T-cell (primary cell): ENCODE results near the gene SRRM1. TPM values are rescaled to one million over a fixed set of nuclear protein-coding genes. Genes with fewer than 3 reads are reported as not detected.
"Not testable (repeated sequence)": the region's sequence is repeated elsewhere in the genome, so short reads cannot be mapped to it uniquely, and the experiment has no call there.

Experiments used
- ATAC-seq, 4 experiments: fragments of 200-7000 bp in 3 of 4; fragments of 150-1000 bp in 1 of 4; cut with Tn5 transposase; replicated peaks in 1 of 4; 1 replicate in 3 of 4; 2 replicates in 1 of 4; pipeline ENCODE4 v1.10.0; 2021; ENCODE audit warnings: moderate library complexity in 3 of 4, mild to moderate bottlenecking in 2 of 4, moderate number of reproducible peaks in 1 of 4
- CTCF ChIA-PET, 2 donors: fragments of 300-600 bp; sonication (Branson Sonifier 250); formaldehyde crosslinking; loops; one replicate each; lab custom pipeline; 2022; ENCODE audit warnings: antibody characterized with exemption in 2 of 2; lab: Charles Lee
- POLR2A ChIA-PET, 2 donors: fragments of 300-600 bp; sonication (Branson Sonifier 250); formaldehyde crosslinking; loops; one replicate each; lab custom pipeline; 2022; ENCODE audit warnings: antibody characterized with exemption in 2 of 2; lab: Charles Lee
- DNase-seq, 35 experiments: peaks; one replicate each; pipeline versions ENCODE4 v3.0.0 to v3.0.0-alpha.2; 2013 to 2023
- H3K27ac ChIP-seq: one replicate; pipeline ENCODE4 v1.5.1; 2013; ENCODE audit warnings: low read length
- H3K27me3 ChIP-seq, 2 experiments: replicated peaks in 1 of 2; 1 replicate in 1 of 2; 2 replicates in 1 of 2; pipeline versions ENCODE4 v1.6.1 to v1.7.0; 2013; ENCODE audit warnings: low read length in 1 of 2, mixed read lengths in 1 of 2; ENCODE audit not compliant: control insufficient read depth in 2 of 2, insufficient read depth in 2 of 2; ENCODE audit errors: extremely low read depth in 1 of 2
- H3K36me3 ChIP-seq, 2 donors: 1 replicate in 1 of 2; 2 replicates in 1 of 2; pipeline versions ENCODE4 v1.6.1 to v1.7.0; 2013; ENCODE audit warnings: low read length in 1 of 2; ENCODE audit not compliant: control insufficient read depth in 2 of 2, insufficient read depth in 1 of 2; ENCODE audit errors: extremely low read depth in 1 of 2
- H3K4me1 ChIP-seq, 2 experiments: 1 replicate in 1 of 2; 2 replicates in 1 of 2; pipeline versions ENCODE4 v1.6.1 to v1.7.0; 2013; ENCODE audit warnings: low read length in 2 of 2, mixed read lengths in 1 of 2; ENCODE audit not compliant: insufficient read depth in 2 of 2, control insufficient read depth in 1 of 2; ENCODE audit errors: extremely low read depth in 1 of 2
- H3K4me3 ChIP-seq, 2 donors: 1 replicate in 1 of 2; 2 replicates in 1 of 2; pipeline versions ENCODE4 v1.5.1 to v1.7.0; 2013; ENCODE audit warnings: mild to moderate bottlenecking in 2 of 2, low read length in 1 of 2, moderate library complexity in 1 of 2; ENCODE audit not compliant: control insufficient read depth in 1 of 2; ENCODE audit errors: extremely low read depth in 1 of 2
- H3K9me3 ChIP-seq: 2 replicates; pipeline ENCODE4 v1.7.0; 2013
- H3K27ac Mint-ChIP-seq, 2 donors: one replicate each; pipeline ENCODE4 v1.8.0; 2020 to 2021; ENCODE audit warnings: mild to moderate bottlenecking in 2 of 2, mixed read lengths in 2 of 2
- H3K27me3 Mint-ChIP-seq, 2 donors: one replicate each; pipeline ENCODE4 v1.8.0; 2021 to 2022; ENCODE audit warnings: mixed read lengths in 2 of 2
- H3K36me3 Mint-ChIP-seq: one replicate; pipeline ENCODE4 v1.8.0; 2021; ENCODE audit warnings: mixed read lengths
- H3K4me1 Mint-ChIP-seq, 3 donors: one replicate each; pipeline ENCODE4 v1.8.0; 2020 to 2022; ENCODE audit warnings: mixed read lengths in 3 of 3, mild to moderate bottlenecking in 1 of 3
- H3K4me3 Mint-ChIP-seq, 3 donors: one replicate each; pipeline ENCODE4 v1.8.0; 2020 to 2022; ENCODE audit warnings: mild to moderate bottlenecking in 3 of 3, mixed read lengths in 3 of 3, moderate library complexity in 3 of 3
- H3K9me3 Mint-ChIP-seq, 3 donors: one replicate each; pipeline ENCODE4 v1.8.0; 2020 to 2022; ENCODE audit warnings: mixed read lengths in 3 of 3
- WGBS: methylation state at CpG from one replicate; pipeline ENCODE4 v1.1.5; 2013; ENCODE audit warnings: missing lambda C conversion rate; ENCODE audit not compliant: insufficient coverage; 5-methylcytosine and 5-hydroxymethylcytosine counted together
- total RNA-seq, 35 experiments: library from RNA in 6 of 35; stranded (reverse) in 6 of 35; fragments of 120-200 nt in 1 of 35; gene quantifications; one replicate each; pipeline versions ENCODE4 v1.2.1 to v1.2.4 and lab custom pipeline; 2013 to 2026

Gene SRRM1
- total RNA-seq, 5 donors from 2014 or later (not counting 1 experiment from before 2014, with no cell fraction given) = 158 to 303 (median 181) TPM

DNA sequence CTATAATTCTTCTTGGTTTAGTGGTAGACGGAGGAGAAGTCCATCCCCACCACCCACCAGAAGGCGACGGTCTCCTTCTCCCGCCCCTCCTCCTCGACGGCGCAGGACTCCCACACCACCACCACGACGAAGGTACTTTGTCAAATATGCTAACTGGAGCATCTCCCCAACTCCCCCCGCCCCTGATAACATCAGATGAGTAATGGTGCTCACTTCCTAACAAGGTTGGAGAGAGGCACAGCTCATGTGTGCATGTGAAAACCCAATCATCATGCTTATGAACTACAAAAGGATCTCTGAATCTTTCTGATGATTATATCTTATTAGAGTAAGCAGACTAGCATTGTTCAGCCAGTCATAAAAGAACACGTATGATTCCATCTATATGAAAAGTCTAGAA is 23.7 kb downstream of the SRRM1 start:
- WGBS = 80% methylated on average over 2 of the region's 11 CpGs
- Mint-ChIP-seq H3K27me3 (no peaks in the 10 kb centered on the region), H3K27ac (no peak overlapping the region), H3K36me3 (peaks cover 57% of the 10 kb centered on the region), H3K4me1 (peaks cover 0 to 2% (median 0%) of the 10 kb centered on the region in 3 donors), H3K4me3 (no peak overlapping the region), H3K9me3 (no peaks in the 10 kb centered on the region)
- CTCF ChIA-PET = no interaction called here
- no peak overlapping the region for H3K27ac ChIP-seq
- POLR2A ChIA-PET = no interaction called here
- no peak overlapping the region for H3K4me3 ChIP-seq
- peaks cover 23 to 95% of the 10 kb centered on the region in 2 donors for H3K36me3 ChIP-seq
- ATAC-seq (no peak), DNase-seq (no peak)
- H3K27me3 ChIP-seq = no peaks in the 10 kb centered on the region
- no peaks in the 10 kb centered on the region for H3K9me3 ChIP-seq
- H3K4me1 ChIP-seq = no peaks in the 10 kb centered on the region

DNA sequence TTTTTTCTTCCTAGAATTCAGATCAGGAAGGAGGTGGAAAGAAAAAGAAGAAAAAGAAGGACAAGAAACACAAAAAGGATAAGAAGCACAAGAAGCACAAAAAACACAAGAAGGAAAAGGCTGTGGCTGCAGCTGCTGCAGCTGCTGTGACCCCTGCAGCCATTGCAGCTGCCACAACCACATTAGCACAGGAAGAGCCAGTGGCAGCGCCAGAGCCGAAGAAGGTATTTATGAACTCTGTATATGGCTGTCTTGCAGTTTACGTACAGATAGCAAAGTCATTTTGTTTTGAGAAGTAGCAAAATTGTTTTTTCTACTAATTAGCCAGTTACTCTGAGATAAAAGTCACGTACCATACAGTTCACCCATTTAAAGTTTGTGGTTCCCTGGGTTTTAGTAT is 28.3 kb downstream of the SRRM1 start:
- not testable (repeated sequence) for H3K27ac Mint-ChIP-seq, H3K4me3 Mint-ChIP-seq, H3K4me1 Mint-ChIP-seq, H3K27me3 ChIP-seq, H3K9me3 Mint-ChIP-seq, DNase-seq, H3K27ac ChIP-seq, H3K4me1 ChIP-seq, H3K27me3 Mint-ChIP-seq, H3K9me3 ChIP-seq, H3K4me3 ChIP-seq
- ChIA-PET CTCF (interaction anchor here in 1 of 2 donors (0.6 kb wide), 1 partner anchor 230 kb away, joined by 4 read pairs; no protein-coding TSS in a partner anchor), POLR2A (interaction anchor here in 1 of 2 donors (0.5 kb wide), 1 partner anchor 36 kb away, joined by 8 read pairs; no protein-coding TSS in a partner anchor)
- peaks cover 15 to 86% of the 10 kb centered on the region in 2 donors for H3K36me3 ChIP-seq
- WGBS = 90% methylated on average over 2 of the region's 4 CpGs
- peak in 2 of 4 experiments; percentile 52 to 58 for ATAC-seq
- H3K36me3 Mint-ChIP-seq = peaks cover 64% of the 10 kb centered on the region

DNA sequence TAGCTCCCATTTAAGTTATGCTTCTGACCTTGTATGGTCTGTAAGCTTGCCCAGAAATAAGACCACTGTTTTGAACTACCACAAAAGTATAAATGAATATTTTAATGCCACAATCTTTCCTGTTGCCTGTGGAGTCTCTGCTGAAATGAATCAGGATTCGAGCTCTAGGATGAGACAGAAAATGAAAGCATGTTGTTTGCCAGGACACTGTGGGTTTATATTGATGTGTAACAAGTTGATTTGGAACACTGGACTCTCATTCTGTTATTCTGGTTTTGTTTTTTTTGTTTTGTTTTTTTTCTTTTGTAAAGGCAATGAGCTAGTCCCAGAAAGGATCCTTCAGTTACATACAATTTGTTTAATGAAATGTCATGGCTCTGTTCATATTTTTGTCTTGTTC is 29.6 kb downstream of the SRRM1 start:
- not testable (repeated sequence) for H3K27me3 ChIP-seq, H3K4me3 ChIP-seq, H3K9me3 ChIP-seq, DNase-seq, H3K27ac ChIP-seq, ATAC-seq, H3K9me3 Mint-ChIP-seq, H3K4me1 ChIP-seq, H3K27me3 Mint-ChIP-seq, H3K4me3 Mint-ChIP-seq, H3K4me1 Mint-ChIP-seq
- peaks cover 20 to 73% of the 10 kb centered on the region in 2 donors for H3K36me3 ChIP-seq
- POLR2A ChIA-PET = interaction anchor here in 1 of 2 donors (0.6 to 0.7 kb wide), 4 partner anchors 10 to 925 kb away, joined by 3 read pairs; no protein-coding TSS in a partner anchor
- Mint-ChIP-seq H3K36me3 (peaks cover 64% of the 10 kb centered on the region), H3K27ac (peak overlapping the region in 1 of 2 donors; percentile 35)
- 33% methylated on average over 1 of the region's 1 CpG for WGBS
- CTCF ChIA-PET = interaction anchor here (0.7 to 2.1 kb wide), 4 partner anchors 158 to 557 kb away, joined by 3 to 6 read pairs (median 3); no protein-coding TSS in a partner anchor

- Histone ChIP-seq H3K4me1 (no peaks in the 10 kb centered on the region), H3K4me3 (no peak overlapping the region), H3K27ac (no peak overlapping the region), H3K36me3 (peaks cover 16 to 66% of the 10 kb centered on the region in 2 donors), H3K9me3 (no peaks in the 10 kb centered on the region), H3K27me3 (no peaks in the 10 kb centered on the region)
- H3K4me1 Mint-ChIP-seq = peaks cover 0 to 2% (median 0%) of the 10 kb centered on the region in 3 donors
- peak overlapping the region in 1 of 2 donors; percentile 25 for H3K27ac Mint-ChIP-seq
- whole genome bisulfite sequencing = 100% methylated on average over 3 of the region's 6 CpGs
- no peaks in the 10 kb centered on the region for H3K9me3 Mint-ChIP-seq
- ChIA-PET CTCF (interaction anchor here (0.6 to 2.1 kb wide), 4 partner anchors 154 to 556 kb away, joined by 3 to 6 read pairs (median 4); no protein-coding TSS in a partner anchor), POLR2A (interaction anchor here in 1 of 2 donors (0.7 kb wide), 1 partner anchor 924 kb away, joined by 3 read pairs; no protein-coding TSS in a partner anchor)
- DNase-seq = no peak
- peaks cover 61% of the 10 kb centered on the region for H3K36me3 Mint-ChIP-seq
- H3K27me3 Mint-ChIP-seq = no peaks in the 10 kb centered on the region
- no peak for ATAC-seq
- no peak overlapping the region for H3K4me3 Mint-ChIP-seq
These were observed 30.2 kb downstream of the SRRM1 start for GRCh38 chr1:24673341-24673740.

GRCh38 chr1:24678421-24678820 is 35.3 kb downstream of the SRRM1 start:
- H3K27me3 Mint-ChIP-seq, H3K9me3 Mint-ChIP-seq, POLR2A ChIA-PET, H3K9me3 ChIP-seq, H3K4me1 Mint-ChIP-seq, DNase-seq, H3K27ac Mint-ChIP-seq, H3K4me3 ChIP-seq, CTCF ChIA-PET, H3K4me1 ChIP-seq, H3K27ac ChIP-seq, H3K4me3 Mint-ChIP-seq, H3K27me3 ChIP-seq: not testable (repeated sequence)
- WGBS = no CpG with 5 or more reads among the region's 3 CpGs
- peaks cover 6 to 20% of the 10 kb centered on the region in 2 donors for H3K36me3 ChIP-seq
- ATAC-seq = peak in 1 of 4 experiments; percentile 5
- peaks cover 19% of the 10 kb centered on the region for H3K36me3 Mint-ChIP-seq

- no peak for DNase-seq
- Mint-ChIP-seq H3K9me3 (no peaks in the 10 kb centered on the region), H3K4me1 (no peaks in the 10 kb centered on the region), H3K27ac (no peak overlapping the region), H3K27me3 (no peaks in the 10 kb centered on the region), H3K4me3 (no peak overlapping the region), H3K36me3 (peaks cover 10% of the 10 kb centered on the region)
- Histone ChIP-seq H3K27ac (no peak overlapping the region), H3K4me3 (no peak overlapping the region), H3K4me1 (no peaks in the 10 kb centered on the region), H3K27me3 (no peaks in the 10 kb centered on the region), H3K36me3 (peaks cover 6 to 8% of the 10 kb centered on the region in 2 donors), H3K9me3 (no peaks in the 10 kb centered on the region)
- 100% methylated on average over 1 of the region's 4 CpGs for WGBS
- POLR2A ChIA-PET = no interaction called here
- no peak for ATAC-seq
- CTCF ChIA-PET = interaction anchor here in 1 of 2 donors (1.0 kb wide), 1 partner anchor 84 kb away, joined by 4 read pairs; no protein-coding TSS in a partner anchor
These were observed 36.6 kb downstream of the SRRM1 start for GRCh38 chr1:24679725-24680124.
